MCF 10A (cell line): Measurements from ENCODE around the gene CKB. TPM values are rescaled to one million over a fixed set of nuclear protein-coding genes. Genes with fewer than 3 reads are reported as not detected.

ENCODE experiments used
- BruUV-seq: library from RNA; stranded (reverse); fragments of 400-500 nt; replicated peaks from 2 replicates; lab custom pipeline; 2021; lab: Mats Ljungman, UMichigan
- CTCF ChIA-PET: fragments of 300-600 bp; sonication (Branson Sonifier 250); formaldehyde crosslinking; extraction: SDS; loops from one replicate; lab custom pipeline; 2021; ENCODE audit warnings: antibody characterized with exemption, inconsistent platforms; lab: Yijun Ruan, JAX
- POLR2A ChIA-PET: fragments of 300-600, 350-650 bp; sonication (Branson Sonifier 250); formaldehyde crosslinking; extraction: SDS; loops from one replicate; lab custom pipeline; 2020; ENCODE audit warnings: antibody characterized with exemption, inconsistent platforms; lab: Yijun Ruan, JAX
- DNase-seq: peaks from one replicate; pipeline ENCODE4 v3.0.0-alpha.2; 2018; ENCODE audit not compliant: unreplicated experiment
- H3K27ac Mint-ChIP-seq: one replicate; pipeline ENCODE4 v1.8.0; 2022; ENCODE audit warnings: mild to moderate bottlenecking, low read depth, mixed read lengths; ENCODE audit not compliant: unreplicated experiment
- H3K27me3 Mint-ChIP-seq: one replicate; pipeline ENCODE4 v1.8.0; 2022; ENCODE audit warnings: mixed read lengths; ENCODE audit not compliant: insufficient read depth, unreplicated experiment
- H3K36me3 Mint-ChIP-seq: one replicate; pipeline ENCODE4 v1.8.0; 2022; ENCODE audit warnings: mild to moderate bottlenecking, moderate library complexity, mixed read lengths; ENCODE audit not compliant: insufficient read depth, unreplicated experiment
- H3K4me1 Mint-ChIP-seq: one replicate; pipeline ENCODE4 v1.8.0; 2022; ENCODE audit warnings: mixed read lengths; ENCODE audit not compliant: insufficient read depth, unreplicated experiment
- H3K4me3 Mint-ChIP-seq: one replicate; pipeline ENCODE4 v1.8.0; 2022; ENCODE audit warnings: mild to moderate bottlenecking, moderate library complexity, mixed read lengths; ENCODE audit not compliant: unreplicated experiment
- H3K9me3 Mint-ChIP-seq: one replicate; pipeline ENCODE4 v1.8.0; 2022; ENCODE audit warnings: mixed read lengths; ENCODE audit not compliant: unreplicated experiment
- intact Hi-C: fragments of 100-400 bp; cut with micrococcal nuclease; formaldehyde crosslinking; loops from 2 replicates; pipeline ENCODE4 v1.14.1; 2022
- total RNA-seq: library from RNA; stranded (reverse); gene quantifications from 2 replicates; pipeline ENCODE4 v1.2.3, GENCODE V29; 2022
- TF ChIP-seq, protein P1 (sequence below): fragments of 200-600 bp; IDR thresholded peaks from one replicate; pipeline ENCODE4 v1.8.0; 2022; ENCODE audit warnings: antibody characterized with exemption, mild to moderate bottlenecking; ENCODE audit not compliant: unreplicated experiment

The CKB gene
- total RNA-seq, 1 experiment from 2014 or later: 8.5 TPM

DNA sequence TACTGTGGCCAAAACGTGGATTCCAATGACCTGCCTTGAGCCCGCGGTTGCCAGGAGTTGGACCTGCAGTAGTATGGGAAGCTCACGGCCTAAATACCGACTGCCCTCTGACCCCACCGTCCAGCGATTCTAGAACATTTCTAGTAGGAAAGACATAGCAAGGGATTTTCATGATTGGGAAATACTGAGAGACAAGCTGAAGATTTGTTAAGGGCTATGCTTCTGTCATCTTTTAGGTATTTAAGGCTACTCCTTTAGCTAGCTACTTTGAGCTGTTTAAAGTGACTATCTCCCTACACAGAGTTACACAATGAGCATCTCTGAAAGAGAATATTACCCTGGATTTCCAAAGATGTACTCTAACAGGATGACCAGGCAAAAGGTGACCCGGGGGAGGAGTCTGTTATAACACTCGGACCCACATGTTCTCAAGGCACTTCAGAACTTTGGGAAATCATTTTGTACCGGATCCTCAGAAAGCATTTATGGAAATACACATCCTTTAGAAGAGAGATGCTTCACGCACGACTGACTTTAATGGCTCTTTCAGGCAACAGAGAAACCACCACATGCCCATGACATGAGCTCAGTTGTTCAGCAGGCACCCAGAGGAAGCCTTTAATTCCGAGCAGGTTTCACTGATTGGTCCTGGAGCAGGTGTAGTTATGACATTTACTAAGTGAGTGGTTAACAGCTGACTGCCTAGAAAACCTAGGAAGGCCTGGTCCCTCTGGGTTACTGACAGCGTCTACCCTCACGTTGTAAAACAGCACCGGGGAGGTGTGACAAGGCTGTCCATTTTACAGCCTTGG is 35.6 kb upstream of the CKB start:
- Mint-ChIP-seq H3K36me3 (peaks cover 58% of the 10 kb centered on the region), H3K27ac (peak overlapping the region; percentile 16), H3K4me1 (peaks cover 26% of the 10 kb centered on the region), H3K9me3 (no peaks in the 10 kb centered on the region), H3K4me3 (no peak overlapping the region), H3K27me3 (no peaks in the 10 kb centered on the region)
- no TSS peak for BruUV-seq
- ChIA-PET POLR2A (interaction anchor here (0.6 to 4.0 kb wide), 4 partner anchors 18 to 598 kb away, joined by 4 to 19 read pairs (median 8); partner anchors contain the start of gene TRMT61A), CTCF (interaction anchor here (0.9 to 1.5 kb wide), 3 partner anchors 9 to 39 kb away, joined by 3 to 4 read pairs (median 3); partner anchors contain the start of gene TRMT61A)
- intact Hi-C loops: no loop called here
- no peak for DNase-seq
- TF ChIP-seq, protein P1, sequence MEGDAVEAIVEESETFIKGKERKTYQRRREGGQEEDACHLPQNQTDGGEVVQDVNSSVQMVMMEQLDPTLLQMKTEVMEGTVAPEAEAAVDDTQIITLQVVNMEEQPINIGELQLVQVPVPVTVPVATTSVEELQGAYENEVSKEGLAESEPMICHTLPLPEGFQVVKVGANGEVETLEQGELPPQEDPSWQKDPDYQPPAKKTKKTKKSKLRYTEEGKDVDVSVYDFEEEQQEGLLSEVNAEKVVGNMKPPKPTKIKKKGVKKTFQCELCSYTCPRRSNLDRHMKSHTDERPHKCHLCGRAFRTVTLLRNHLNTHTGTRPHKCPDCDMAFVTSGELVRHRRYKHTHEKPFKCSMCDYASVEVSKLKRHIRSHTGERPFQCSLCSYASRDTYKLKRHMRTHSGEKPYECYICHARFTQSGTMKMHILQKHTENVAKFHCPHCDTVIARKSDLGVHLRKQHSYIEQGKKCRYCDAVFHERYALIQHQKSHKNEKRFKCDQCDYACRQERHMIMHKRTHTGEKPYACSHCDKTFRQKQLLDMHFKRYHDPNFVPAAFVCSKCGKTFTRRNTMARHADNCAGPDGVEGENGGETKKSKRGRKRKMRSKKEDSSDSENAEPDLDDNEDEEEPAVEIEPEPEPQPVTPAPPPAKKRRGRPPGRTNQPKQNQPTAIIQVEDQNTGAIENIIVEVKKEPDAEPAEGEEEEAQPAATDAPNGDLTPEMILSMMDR: no peak

DNA sequence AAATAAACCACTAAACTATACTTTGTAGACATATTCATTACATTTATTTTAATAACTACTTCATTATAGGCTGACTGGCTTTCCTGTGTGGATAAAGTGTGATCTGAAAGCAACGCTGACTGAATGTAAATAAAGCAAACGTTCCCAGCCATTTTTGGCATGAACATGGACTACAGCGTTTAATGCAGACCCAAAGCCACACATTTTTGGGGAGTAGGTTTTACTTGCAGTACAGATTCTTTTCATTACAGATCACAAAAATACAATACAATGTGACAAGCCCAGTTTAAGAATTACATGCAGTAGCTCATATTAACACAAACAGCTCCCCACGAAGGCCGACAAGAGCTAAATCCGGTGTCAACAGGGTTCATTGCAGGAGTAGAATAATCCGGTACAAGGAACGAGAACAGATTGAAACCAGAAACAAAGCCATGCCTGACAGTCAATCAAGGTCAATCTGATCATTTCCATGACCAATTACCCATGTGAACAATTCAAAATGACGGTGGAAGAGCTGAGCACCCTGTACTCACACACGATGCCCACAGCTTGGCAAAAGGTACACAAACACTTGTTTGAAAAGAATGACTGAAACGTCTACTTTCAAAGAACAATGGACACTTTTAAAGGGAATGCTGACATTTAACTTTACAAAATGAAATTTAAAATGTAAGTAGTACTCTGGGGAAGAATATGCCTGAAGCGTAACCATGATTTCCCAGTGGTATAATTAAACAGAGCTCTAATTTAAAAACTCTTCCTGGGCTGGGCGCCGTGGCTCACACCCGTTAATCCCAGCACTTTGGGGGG is 34.5 kb upstream of the CKB start:
- intact Hi-C loops: no loop called here
- H3K9me3 Mint-ChIP-seq: no peaks in the 10 kb centered on the region
- no peak overlapping the region for H3K4me3 Mint-ChIP-seq
- H3K36me3 Mint-ChIP-seq: peaks cover 62% of the 10 kb centered on the region
- no peaks in the 10 kb centered on the region for H3K27me3 Mint-ChIP-seq
- ChIA-PET CTCF (interaction anchor here (0.6 to 1.5 kb wide), 7 partner anchors 10 to 217 kb away, joined by 3 to 6 read pairs (median 3); partner anchors contain the start of gene TRMT61A), POLR2A (interaction anchor here (0.9 to 4.0 kb wide), 5 partner anchors 17 to 160 kb away, joined by 3 to 19 read pairs (median 6); partner anchors contain the start of gene TRMT61A)
- peaks cover 35% of the 10 kb centered on the region for H3K4me1 Mint-ChIP-seq
- TF ChIP-seq, protein P1: no peak
- DNase-seq: no peak
- no peak overlapping the region for H3K27ac Mint-ChIP-seq
- BruUV-seq: no TSS peak

DNA sequence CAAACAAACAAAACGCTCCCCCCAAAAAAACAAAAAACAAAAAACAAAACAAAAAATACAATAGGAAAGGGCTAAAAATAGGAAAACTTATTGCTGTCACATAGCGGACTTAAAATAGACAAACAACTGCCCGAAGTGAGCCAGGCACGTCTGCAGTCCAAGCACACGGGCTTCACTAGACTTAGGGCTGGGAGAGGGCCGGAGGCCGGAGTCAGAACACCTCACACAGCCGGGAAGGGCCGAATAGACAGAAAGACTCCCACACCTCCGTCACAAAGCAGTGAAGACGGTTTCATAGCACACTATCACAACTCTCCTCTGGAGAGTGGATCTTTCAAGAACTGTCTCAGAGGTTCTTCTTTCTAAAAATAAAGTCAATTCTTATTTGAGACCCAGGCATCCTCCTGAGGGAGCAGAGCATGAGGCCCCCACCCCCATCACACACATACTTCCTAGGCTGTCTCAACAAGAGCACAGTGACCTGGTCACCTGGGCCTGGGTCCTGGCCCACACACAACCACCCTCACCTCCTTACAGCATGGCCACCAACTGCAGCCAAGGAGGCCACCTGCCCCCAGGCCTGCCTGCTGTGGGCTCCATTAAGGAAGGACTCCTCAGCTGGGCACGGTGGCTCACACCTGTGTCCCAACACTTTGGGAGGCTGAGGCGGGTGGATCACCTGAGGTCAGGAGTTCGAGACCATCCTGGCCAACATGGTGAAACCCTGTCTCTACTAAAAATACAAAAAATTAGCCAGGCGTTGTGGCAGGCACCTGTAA is 33.1 kb upstream of the CKB start:
- intact Hi-C loops: no loop called here
- BruUV-seq: no TSS peak
- ChIA-PET POLR2A (interaction anchor here (0.6 to 2.4 kb wide), 3 partner anchors 15 to 37 kb away, joined by 4 to 10 read pairs (median 6); no protein-coding TSS in a partner anchor), CTCF (interaction anchor here (0.6 to 10.7 kb wide), 2 partner anchors 8 to 37 kb away, joined by 3 to 126 read pairs; no protein-coding TSS in a partner anchor)
- Mint-ChIP-seq H3K4me1 (peaks cover 34% of the 10 kb centered on the region), H3K27me3 (no peaks in the 10 kb centered on the region), H3K9me3 (no peaks in the 10 kb centered on the region), H3K36me3 (peaks cover 51% of the 10 kb centered on the region), H3K27ac (no peak overlapping the region), H3K4me3 (no peak overlapping the region)
- no peak for DNase-seq
- TF ChIP-seq, protein P1: no peak
